Activated CD4-positive, alpha-beta memory T cell treated with anti-CD3 and anti-CD28 coated beads, Interleukin-2, amount 10 ng/mL, durations not matched to agents 7 days and 5 days (primary cell): ENCODE results near the gene TMEM147. TPM values are rescaled to one million over a fixed set of nuclear protein-coding genes. Genes with fewer than 3 reads are reported as not detected.

Experiments
- CTCF ChIA-PET: fragments of 350-600 bp; sonication (Branson Sonifier 250); formaldehyde crosslinking; loops from one replicate; lab custom pipeline; 2021; ENCODE audit warnings: antibody characterized with exemption, inconsistent platforms; lab: Charles Lee
- POLR2A ChIA-PET: fragments of 350-600 bp; sonication (Branson Sonifier 250); formaldehyde crosslinking; loops from one replicate; lab custom pipeline; 2021; ENCODE audit warnings: antibody characterized with exemption; lab: Charles Lee
- DNase-seq: peaks from one replicate; pipeline ENCODE4 v3.0.0-alpha.2; 2020
- H3K27ac Mint-ChIP-seq: one replicate; pipeline ENCODE4 v1.8.0; 2021; ENCODE audit warnings: mild to moderate bottlenecking, mixed read lengths
- H3K27me3 Mint-ChIP-seq: one replicate; pipeline ENCODE4 v1.8.0; 2021; ENCODE audit warnings: mixed read lengths
- H3K36me3 Mint-ChIP-seq: one replicate; pipeline ENCODE4 v1.8.0; 2021; ENCODE audit warnings: low read depth, mixed read lengths
- H3K4me1 Mint-ChIP-seq: one replicate; pipeline ENCODE4 v1.8.0; 2021; ENCODE audit warnings: mixed read lengths
- H3K4me3 Mint-ChIP-seq: one replicate; pipeline ENCODE4 v1.8.0; 2021; ENCODE audit warnings: mild to moderate bottlenecking, mixed read lengths
- H3K9me3 Mint-ChIP-seq: one replicate; pipeline ENCODE4 v1.8.0; 2021; ENCODE audit warnings: mixed read lengths
- total RNA-seq, 2 experiments: library from RNA; stranded (reverse); gene quantifications; one replicate each; pipeline ENCODE4 v1.2.3, GENCODE V29; 2021

Gene TMEM147
- total RNA-seq, 2 experiments from 2014 or later = 39.6 to 47.4 TPM

DNA sequence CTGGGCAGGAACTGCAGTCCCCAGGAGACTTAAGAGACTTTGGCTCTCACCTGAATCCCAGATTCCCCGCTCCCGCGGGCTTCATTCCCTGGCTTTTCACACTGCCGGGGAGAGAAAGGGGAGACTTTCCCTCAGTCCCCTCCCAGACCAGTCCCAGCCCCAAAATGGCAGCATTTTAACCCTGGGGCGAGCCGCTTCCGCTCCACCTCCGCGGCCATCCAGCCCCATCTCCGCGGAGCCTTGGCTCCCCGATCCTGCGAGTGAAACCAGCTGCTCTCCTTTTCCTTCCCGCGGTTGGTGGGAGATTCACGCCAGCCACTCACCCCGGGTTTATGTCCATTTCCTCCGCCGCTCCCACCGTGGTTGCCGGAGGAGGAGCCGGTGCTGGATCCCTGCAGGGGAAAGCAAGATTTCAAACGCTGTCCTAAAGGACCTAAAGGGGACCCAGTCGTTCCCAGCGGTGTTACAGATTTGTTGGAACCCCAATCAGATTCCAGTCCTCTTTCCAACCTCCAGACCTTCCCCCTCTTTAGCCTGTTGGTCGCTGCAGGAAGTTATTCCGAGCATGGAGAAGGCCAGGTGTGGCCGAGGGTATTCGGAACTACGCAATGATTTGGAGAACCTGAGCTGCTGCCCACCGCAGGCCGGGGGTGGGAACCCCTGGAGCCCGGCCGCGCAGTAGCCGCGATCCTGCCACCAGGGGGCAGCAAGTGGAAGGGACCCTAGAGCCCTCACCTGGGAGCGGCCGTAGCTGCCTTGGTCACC lies 35.4 kb upstream of the TMEM147 start:
- Mint-ChIP-seq H3K4me1 (peaks cover 17% of the 10 kb centered on the region), H3K4me3 (no peak overlapping the region), H3K9me3 (no peaks in the 10 kb centered on the region), H3K27me3 (peaks cover 67% of the 10 kb centered on the region), H3K27ac (no peak overlapping the region), H3K36me3 (no peaks in the 10 kb centered on the region)
- DNase-seq = peak; percentile 70
- ChIA-PET CTCF (interaction anchor here (0.6 to 2.4 kb wide), 23 partner anchors 9 to 515 kb away, joined by 3 to 12 read pairs (median 4); partner anchors contain the start of genes COX6B1 and HAUS5), POLR2A (interaction anchor here (1.1 kb wide), 1 partner anchor 15 kb away, joined by 3 read pairs; no protein-coding TSS in a partner anchor)

GRCh38 chr19:35510626-35510964 lies 34.8 kb upstream of the TMEM147 start:
- peaks cover 17% of the 10 kb centered on the region for H3K4me1 Mint-ChIP-seq
- peaks cover 63% of the 10 kb centered on the region for H3K27me3 Mint-ChIP-seq
- CTCF ChIA-PET = interaction anchor here (0.6 to 2.4 kb wide), 19 partner anchors 9 to 515 kb away, joined by 3 to 12 read pairs (median 4); partner anchors contain the start of genes COX6B1 and HAUS5
- no peaks in the 10 kb centered on the region for H3K36me3 Mint-ChIP-seq
- POLR2A ChIA-PET = interaction anchor here (1.1 kb wide), 1 partner anchor 15 kb away, joined by 3 read pairs; no protein-coding TSS in a partner anchor
- H3K9me3 Mint-ChIP-seq = no peaks in the 10 kb centered on the region
- H3K4me3 Mint-ChIP-seq = no peak overlapping the region
- H3K27ac Mint-ChIP-seq = no peak overlapping the region
- no peak for DNase-seq

GRCh38 chr19:35511337-35511736 lies 34.1 kb upstream of the TMEM147 start:
- Mint-ChIP-seq H3K4me3 (no peak overlapping the region), H3K36me3 (no peaks in the 10 kb centered on the region), H3K27ac (no peak overlapping the region), H3K9me3 (no peaks in the 10 kb centered on the region), H3K4me1 (peaks cover 17% of the 10 kb centered on the region), H3K27me3 (peaks cover 56% of the 10 kb centered on the region)
- no peak for DNase-seq
- POLR2A ChIA-PET = no interaction called here
- CTCF ChIA-PET = interaction anchor here (1.1 to 1.9 kb wide), 7 partner anchors 9 to 186 kb away, joined by 3 to 7 read pairs (median 4); no protein-coding TSS in a partner anchor

DNA sequence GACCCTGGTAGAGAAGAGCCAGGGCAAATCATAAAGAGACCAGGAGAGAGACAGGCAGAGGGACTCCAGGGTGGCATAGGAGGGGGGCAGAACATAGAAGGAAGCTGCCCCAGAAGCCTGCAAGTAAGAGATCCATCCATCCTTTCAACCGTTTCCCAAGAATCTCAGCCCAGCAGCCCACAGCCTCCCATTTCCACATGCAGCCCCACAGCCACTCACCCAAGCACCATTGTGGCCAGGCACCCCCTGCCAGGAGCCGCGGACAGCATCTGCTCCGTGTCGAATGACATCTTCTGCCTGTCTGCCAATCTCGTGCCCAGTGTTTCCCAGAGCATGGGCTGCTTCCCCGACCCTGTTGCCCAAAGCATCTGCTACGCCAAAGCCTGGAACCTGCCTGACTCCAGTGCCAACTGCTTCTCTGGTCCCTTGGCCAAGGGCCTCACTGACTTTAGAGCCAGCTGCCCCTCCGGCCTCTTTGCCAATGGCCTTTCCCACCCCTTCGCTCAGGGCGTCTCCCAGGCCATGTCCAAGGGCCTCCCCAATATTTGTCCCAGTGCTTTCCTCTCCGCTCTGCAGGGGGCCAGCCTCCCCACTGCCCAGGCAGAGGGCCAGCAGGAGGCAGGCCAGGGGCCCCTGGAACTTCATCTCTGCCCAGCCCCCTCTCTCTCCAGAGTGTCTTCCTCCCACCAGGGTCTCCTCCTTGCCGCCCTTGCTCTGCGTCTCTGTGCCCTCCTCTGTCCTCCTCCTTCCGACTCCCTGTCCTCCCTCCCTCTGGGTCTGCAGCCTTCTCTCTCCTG lies 32.4 kb upstream of the TMEM147 start:
- H3K9me3 Mint-ChIP-seq = no peaks in the 10 kb centered on the region
- CTCF ChIA-PET = no interaction called here
- POLR2A ChIA-PET = no interaction called here
- no peak overlapping the region for H3K4me3 Mint-ChIP-seq
- no peak overlapping the region for H3K27ac Mint-ChIP-seq
- H3K4me1 Mint-ChIP-seq = peaks cover 17% of the 10 kb centered on the region
- DNase-seq = no peak
- peaks cover 44% of the 10 kb centered on the region for H3K27me3 Mint-ChIP-seq
- H3K36me3 Mint-ChIP-seq = no peaks in the 10 kb centered on the region

GRCh38 chr19:35513628-35514281 lies 31.7 kb upstream of the TMEM147 start, which contains the start of gene DMKN:
Gene DMKN, minus strand, starts transcription at chr19:35513649. Its CDS starts 174 bp downstream, at chr19:35513475.
- no peaks in the 10 kb centered on the region for H3K36me3 Mint-ChIP-seq
- peaks cover 37% of the 10 kb centered on the region for H3K27me3 Mint-ChIP-seq
- CTCF ChIA-PET = interaction anchor here (0.6 kb wide), 1 partner anchor 212 kb away, joined by 3 read pairs; no protein-coding TSS in a partner anchor
- no peak within 1 kb of the TSS for H3K4me3 Mint-ChIP-seq
- DNase-seq = no peak
- H3K27ac Mint-ChIP-seq = no peak within 1 kb of the TSS
- H3K9me3 Mint-ChIP-seq = no peaks in the 10 kb centered on the region
- peaks cover 14% of the 10 kb centered on the region for H3K4me1 Mint-ChIP-seq
- POLR2A ChIA-PET = no interaction called here

- ChIA-PET CTCF (interaction anchor here (0.6 to 0.9 kb wide), 2 partner anchors 19 to 213 kb away, joined by 3 read pairs; no protein-coding TSS in a partner anchor), POLR2A (no interaction called here)
- H3K4me1 Mint-ChIP-seq = peaks cover 13% of the 10 kb centered on the region
- no peak overlapping the region for H3K4me3 Mint-ChIP-seq
- no peak for DNase-seq
- H3K9me3 Mint-ChIP-seq = no peaks in the 10 kb centered on the region
- H3K27me3 Mint-ChIP-seq = peaks cover 34% of the 10 kb centered on the region
- H3K27ac Mint-ChIP-seq = no peak overlapping the region
- no peaks in the 10 kb centered on the region for H3K36me3 Mint-ChIP-seq
These were observed 31.1 kb upstream of the TMEM147 start for GRCh38 chr19:35514282-35514809.

GRCh38 chr19:35516310-35516709 lies 29.1 kb upstream of the TMEM147 start:
- H3K4me3 Mint-ChIP-seq = no peak overlapping the region
- H3K27me3 Mint-ChIP-seq = peaks cover 21% of the 10 kb centered on the region
- no peaks in the 10 kb centered on the region for H3K9me3 Mint-ChIP-seq
- peaks cover 3% of the 10 kb centered on the region for H3K4me1 Mint-ChIP-seq
- POLR2A ChIA-PET = no interaction called here
- H3K27ac Mint-ChIP-seq = no peak overlapping the region
- no peaks in the 10 kb centered on the region for H3K36me3 Mint-ChIP-seq
- CTCF ChIA-PET = interaction anchor here (1.5 kb wide), 1 partner anchor 16 kb away, joined by 5 read pairs; no protein-coding TSS in a partner anchor
- DNase-seq = no peak

DNA sequence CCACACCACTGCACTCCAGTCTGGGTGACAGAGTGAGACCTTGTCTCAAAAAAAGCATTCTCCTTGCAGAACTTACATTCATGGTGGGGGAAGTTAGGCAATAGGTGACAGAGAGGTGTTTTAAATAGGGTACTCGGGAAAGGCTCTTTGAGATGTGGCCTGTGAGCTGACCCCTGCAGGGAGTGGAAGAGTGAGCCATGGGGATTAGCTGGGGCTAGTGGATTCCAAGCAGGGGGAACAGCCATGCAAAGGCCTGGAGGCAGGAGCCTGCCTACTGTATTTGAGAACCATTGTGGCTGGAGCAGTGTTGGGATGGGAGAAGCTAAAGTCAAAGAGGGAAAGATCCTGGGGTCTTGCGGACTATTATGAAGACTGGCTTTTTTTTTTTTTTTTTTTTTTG lies 28.1 kb upstream of the TMEM147 start:
- no peak for DNase-seq
- ChIA-PET CTCF (interaction anchor here (1.5 kb wide), 1 partner anchor 15 kb away, joined by 5 read pairs; no protein-coding TSS in a partner anchor), POLR2A (no interaction called here)
- no peak overlapping the region for H3K27ac Mint-ChIP-seq
- H3K9me3 Mint-ChIP-seq = no peaks in the 10 kb centered on the region
- peaks cover 16% of the 10 kb centered on the region for H3K27me3 Mint-ChIP-seq
- no peaks in the 10 kb centered on the region for H3K36me3 Mint-ChIP-seq
- peaks cover 3% of the 10 kb centered on the region for H3K4me1 Mint-ChIP-seq
- no peak overlapping the region for H3K4me3 Mint-ChIP-seq

- no peaks in the 10 kb centered on the region for H3K9me3 Mint-ChIP-seq
- H3K36me3 Mint-ChIP-seq = no peaks in the 10 kb centered on the region
- no peak overlapping the region for H3K27ac Mint-ChIP-seq
- peaks cover 11% of the 10 kb centered on the region for H3K27me3 Mint-ChIP-seq
- CTCF ChIA-PET = interaction anchor here (1.2 kb wide), 1 partner anchor 74 kb away, joined by 3 read pairs; no protein-coding TSS in a partner anchor
- H3K4me1 Mint-ChIP-seq = peaks cover 3% of the 10 kb centered on the region
- H3K4me3 Mint-ChIP-seq = no peak overlapping the region
- DNase-seq = no peak
- POLR2A ChIA-PET = no interaction called here
These were observed 27.1 kb upstream of the TMEM147 start for GRCh38 chr19:35518313-35518712.

GRCh38 chr19:35519291-35519690 lies 26.1 kb upstream of the TMEM147 start:
- H3K27ac Mint-ChIP-seq = no peak overlapping the region
- H3K9me3 Mint-ChIP-seq = no peaks in the 10 kb centered on the region
- CTCF ChIA-PET = no interaction called here
- H3K36me3 Mint-ChIP-seq = no peaks in the 10 kb centered on the region
- POLR2A ChIA-PET = no interaction called here
- H3K4me1 Mint-ChIP-seq = peaks cover 3% of the 10 kb centered on the region
- no peak overlapping the region for H3K4me3 Mint-ChIP-seq
- peaks cover 9% of the 10 kb centered on the region for H3K27me3 Mint-ChIP-seq
- no peak for DNase-seq

DNA sequence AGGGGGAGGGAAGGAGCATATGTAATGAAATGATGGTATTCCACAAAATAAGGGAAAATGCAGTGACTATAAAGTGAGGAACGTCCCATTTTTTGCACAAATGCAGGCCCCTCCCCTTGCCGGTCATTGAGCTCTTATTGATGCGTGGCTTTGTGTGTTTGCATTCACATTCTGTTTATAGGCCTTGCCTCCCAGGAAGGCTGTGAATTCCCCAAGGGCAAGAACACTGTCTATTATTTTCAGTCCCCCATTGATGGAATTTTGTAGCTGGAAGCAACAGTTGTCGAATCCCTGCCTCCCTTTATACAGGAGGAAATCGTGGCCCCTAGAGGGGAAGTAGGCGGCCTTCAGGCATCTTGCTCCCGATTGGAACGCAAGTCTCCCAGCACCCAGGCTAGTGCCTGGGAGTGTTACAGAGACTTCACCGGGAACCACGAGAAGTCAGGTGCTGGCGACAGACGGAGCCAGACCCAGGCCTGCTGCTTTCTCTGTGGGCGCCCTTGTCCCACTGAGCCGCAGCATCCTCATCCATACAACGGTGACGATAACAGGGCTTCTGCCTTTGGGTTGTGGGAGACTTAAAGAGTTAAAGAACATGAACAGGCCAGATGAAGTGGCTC lies 24.2 kb upstream of the TMEM147 start:
- Mint-ChIP-seq H3K4me3 (no peak overlapping the region), H3K36me3 (no peaks in the 10 kb centered on the region), H3K27me3 (peaks cover 13% of the 10 kb centered on the region), H3K4me1 (peaks cover 3% of the 10 kb centered on the region), H3K27ac (no peak overlapping the region), H3K9me3 (no peaks in the 10 kb centered on the region)
- CTCF ChIA-PET = interaction anchor here (1.5 kb wide), 1 partner anchor 11 kb away, joined by 5 read pairs; no protein-coding TSS in a partner anchor
- POLR2A ChIA-PET = no interaction called here
- no peak for DNase-seq
